H9 (cell line): Measurements from ENCODE around the gene ETNK2. TPM values are rescaled to one million over a fixed set of nuclear protein-coding genes. Genes with fewer than 3 reads are reported as not detected.
A peak's percentile ranks its signal among the peaks of the same experiment; 100 is the strongest.

Experiments used
- DNase-seq: peaks from one replicate; pipeline ENCODE4 v3.0.0-alpha.2; 2017
- H2AFZ ChIP-seq: one replicate; pipeline ENCODE4 v1.6.1; 2013; ENCODE audit warnings: mild to moderate bottlenecking, low read length, control low read depth, moderate library complexity
- H2AK5ac ChIP-seq: 2 replicates; pipeline ENCODE4 v1.6.1; 2013; ENCODE audit warnings: low read length, control low read depth, mixed read lengths; ENCODE audit not compliant: insufficient read length
- H2BK120ac ChIP-seq: one replicate; pipeline ENCODE4 v1.6.1; 2013; ENCODE audit warnings: low read depth, mild to moderate bottlenecking, low read length, control low read depth, inconsistent platforms; ENCODE audit not compliant: poor library complexity, severe bottlenecking
- H2BK12ac ChIP-seq: 2 replicates; pipeline ENCODE4 v1.6.1; 2013; ENCODE audit warnings: low read length, control low read depth, mixed read lengths, low read depth; ENCODE audit not compliant: insufficient read length
- H2BK15ac ChIP-seq: 2 replicates; pipeline ENCODE4 v1.6.1; 2013; ENCODE audit warnings: low read depth, low read length, control low read depth
- H2BK20ac ChIP-seq: one replicate; pipeline ENCODE4 v1.6.1; 2013; ENCODE audit warnings: low read depth, mild to moderate bottlenecking, low read length, control low read depth, inconsistent platforms; ENCODE audit not compliant: poor library complexity, severe bottlenecking
- H2BK5ac ChIP-seq: 2 replicates; pipeline ENCODE4 v1.6.1; 2013; ENCODE audit warnings: low read length, control low read depth, mixed read lengths; ENCODE audit not compliant: insufficient read length
- H3K14ac ChIP-seq: 2 replicates; pipeline ENCODE4 v1.6.1; 2013; ENCODE audit warnings: low read length, control low read depth; ENCODE audit not compliant: insufficient read depth
- H3K18ac ChIP-seq: 2 replicates; pipeline ENCODE4 v1.6.1; 2013; ENCODE audit warnings: low read depth, mild to moderate bottlenecking, mixed read lengths, low read length, control low read depth; ENCODE audit not compliant: insufficient read length
- H3K23ac ChIP-seq: 2 replicates; pipeline ENCODE4 v1.6.1; 2013; ENCODE audit warnings: low read length, control low read depth, mixed read lengths, low read depth; ENCODE audit not compliant: insufficient read length
- H3K23me2 ChIP-seq: 2 replicates; pipeline ENCODE4 v1.6.1; 2013; ENCODE audit warnings: low read depth, mild to moderate bottlenecking, mixed read lengths, low read length, control low read depth; ENCODE audit not compliant: insufficient read length, poor library complexity, severe bottlenecking
- H3K27ac ChIP-seq: 2 replicates; pipeline ENCODE4 v1.5.1; 2013; ENCODE audit warnings: low read length, control low read depth, mixed read lengths, low read depth; ENCODE audit not compliant: insufficient read length
- H3K27me3 ChIP-seq: 2 replicates; pipeline ENCODE4 v1.6.1; 2013; ENCODE audit warnings: low read length, control low read depth, inconsistent platforms; ENCODE audit not compliant: insufficient read depth
- H3K4ac ChIP-seq: 2 replicates; pipeline ENCODE4 v1.6.1; 2013; ENCODE audit warnings: low read depth, mild to moderate bottlenecking, control low read depth, inconsistent platforms, low read length, moderate library complexity
- H3K4me1 ChIP-seq: 2 replicates; pipeline ENCODE4 v1.6.1; 2013; ENCODE audit warnings: low read length, control low read depth, inconsistent platforms; ENCODE audit not compliant: insufficient read depth
- H3K4me2 ChIP-seq: 2 replicates; pipeline ENCODE4 v1.6.1; 2013; ENCODE audit warnings: low read length, control low read depth, mixed read lengths; ENCODE audit not compliant: insufficient read length, insufficient read depth
- H3K56ac ChIP-seq: 2 replicates; pipeline ENCODE4 v1.6.1; 2013; ENCODE audit warnings: low read depth, mild to moderate bottlenecking, mixed read lengths, low read length, control low read depth; ENCODE audit not compliant: insufficient read length
- H3K79me1 ChIP-seq: 2 replicates; pipeline ENCODE4 v1.6.1; 2013; ENCODE audit warnings: low read depth, mild to moderate bottlenecking, moderate library complexity, low read length, control low read depth, inconsistent platforms; ENCODE audit not compliant: insufficient read depth, poor library complexity, severe bottlenecking
- H3K79me2 ChIP-seq: 2 replicates; pipeline ENCODE4 v1.6.1; 2013; ENCODE audit warnings: low read length, control low read depth, inconsistent platforms; ENCODE audit not compliant: insufficient read depth
- H3K9ac ChIP-seq: 2 replicates; pipeline ENCODE4 v1.6.1; 2013; ENCODE audit warnings: low read length, control low read depth, mixed read lengths; ENCODE audit not compliant: insufficient read length; ENCODE audit errors: extremely low read depth
- H3K9me3 ChIP-seq: one replicate; pipeline ENCODE4 v1.6.1; 2013; ENCODE audit warnings: low read depth, low read length, inconsistent platforms; ENCODE audit not compliant: control insufficient read depth
- H3T11ph ChIP-seq: one replicate; pipeline ENCODE4 v1.6.1; 2013; ENCODE audit warnings: mild to moderate bottlenecking, low read length, control low read depth, inconsistent platforms
- H4K20me1 ChIP-seq: one replicate; pipeline ENCODE4 v1.6.1; 2013; ENCODE audit not compliant: control insufficient read depth, insufficient read length, insufficient read depth
- H4K5ac ChIP-seq: 2 replicates; pipeline ENCODE4 v1.6.1; 2013; ENCODE audit warnings: low read depth, mild to moderate bottlenecking, mixed read lengths, low read length, control low read depth; ENCODE audit not compliant: insufficient read length
- H4K8ac ChIP-seq: replicated peaks from 2 replicates; pipeline ENCODE4 v1.6.1; 2013; ENCODE audit warnings: low read length, control low read depth, mixed read lengths, low read depth; ENCODE audit not compliant: insufficient read length
- H4K91ac ChIP-seq: 2 replicates; pipeline ENCODE4 v1.6.1; 2013; ENCODE audit warnings: low read depth, mild to moderate bottlenecking, moderate library complexity, mixed read lengths, low read length, control low read depth; ENCODE audit not compliant: insufficient read length
- H3K27ac Mint-ChIP-seq, 3 experiments: 2 replicates in 2 of 3; 3 replicates in 1 of 3; pipeline ENCODE4 v1.8.0; 2020 to 2021; ENCODE audit warnings: mixed read lengths in 3 of 3, mild to moderate bottlenecking in 1 of 3, moderate library complexity in 1 of 3
- H3K27me3 Mint-ChIP-seq: 2 replicates; pipeline ENCODE4 v1.8.0; 2021; ENCODE audit warnings: low read depth, mild to moderate bottlenecking, moderate library complexity, mixed read lengths
- H3K36me3 Mint-ChIP-seq, 3 experiments: 2 replicates in 2 of 3; 3 replicates in 1 of 3; pipeline ENCODE4 v1.8.0; 2020 to 2021; ENCODE audit warnings: low read depth in 3 of 3, mixed read lengths in 3 of 3; ENCODE audit not compliant: insufficient read depth in 1 of 3
- H3K4me1 Mint-ChIP-seq, 2 experiments: 2 replicates each; pipeline ENCODE4 v1.8.0; 2020; ENCODE audit warnings: mixed read lengths in 2 of 2
- H3K4me3 Mint-ChIP-seq, 2 experiments: 2 replicates in 1 of 2; 3 replicates in 1 of 2; pipeline ENCODE4 v1.8.0; 2020 to 2021; ENCODE audit warnings: mild to moderate bottlenecking in 2 of 2, mixed read lengths in 2 of 2, moderate library complexity in 1 of 2
- H3K9me3 Mint-ChIP-seq, 2 experiments: 2 replicates in 1 of 2; 3 replicates in 1 of 2; pipeline ENCODE4 v1.8.0; 2020; ENCODE audit warnings: mild to moderate bottlenecking in 2 of 2, mixed read lengths in 2 of 2, moderate library complexity in 1 of 2
- WGBS: extraction: QIAGEN DNeasy Blood & Tissue Kit; methylation state at CpG from one replicate; pipeline ENCODE4 v1.1.7; 2013; ENCODE audit warnings: missing lambda C conversion rate, low lambda C conversion rate, mixed read lengths; ENCODE audit not compliant: insufficient read length; ENCODE audit errors: extremely low coverage; 5-methylcytosine and 5-hydroxymethylcytosine counted together
- total RNA-seq: library from RNA; stranded (reverse); gene quantifications from 2 replicates; pipeline ENCODE4 v1.2.1, GENCODE V29; 2021
- TF ChIP-seq, protein P1 (sequence below): fragments of 200-600 bp; sonication (generic); conservative IDR thresholded peaks from 3 replicates; pipeline ENCODE4 v1.8.0; 2021; ENCODE audit warnings: antibody characterized with exemption, mild to moderate bottlenecking

ETNK2 gene
- total RNA-seq, 1 experiment from 2014 or later, result 17.6 TPM

GRCh38 chr1:204104331-204105130, 47.3 kb downstream of the ETNK2 start:
- no peak overlapping the region for H3K4me2 ChIP-seq
- H3K4ac ChIP-seq, result no peak overlapping the region
- H3K23ac ChIP-seq, result no peak overlapping the region
- no peaks in the 10 kb centered on the region for H4K20me1 ChIP-seq
- H3K27ac ChIP-seq, result no peak overlapping the region
- DNase-seq, result no peak
- H2BK120ac ChIP-seq, result no peak overlapping the region
- H2BK12ac ChIP-seq, result no peak overlapping the region
- H3K27me3 Mint-ChIP-seq, result no peaks in the 10 kb centered on the region; the same call in 1 of the 2 replicates
- H3K27me3 ChIP-seq, result no peaks in the 10 kb centered on the region
- H2AFZ ChIP-seq, result no peak overlapping the region
- H3K79me2 ChIP-seq, result peaks cover 54% of the 10 kb centered on the region; the same call in 1 of the 2 replicates
- no peaks in the 10 kb centered on the region for H3K9me3 ChIP-seq
- H3K18ac ChIP-seq, result no peak overlapping the region
- H3T11ph ChIP-seq, result no peak overlapping the region
- no peaks in the 10 kb centered on the region for H3K23me2 ChIP-seq
- H4K8ac ChIP-seq, result no peak overlapping the region
- peaks cover 78 to 86% of the 10 kb centered on the region in 2 experiments for H3K4me1 Mint-ChIP-seq
- H3K27ac Mint-ChIP-seq, result peak overlapping the region in 2 of 3 experiments; percentile 44 to 62; a peak in 3 of 7 replicates
- no peak overlapping the region for H2BK15ac ChIP-seq
- no peaks in the 10 kb centered on the region for H3K9me3 Mint-ChIP-seq
- H3K36me3 Mint-ChIP-seq, result peaks cover 0 to 3% (median 0%) of the 10 kb centered on the region in 3 experiments; a peak in 1 of 7 replicates
- peaks cover 14% of the 10 kb centered on the region for H3K79me1 ChIP-seq
- no peak overlapping the region for H3K56ac ChIP-seq
- H2AK5ac ChIP-seq, result no peak overlapping the region
- TF ChIP-seq, protein P1, sequence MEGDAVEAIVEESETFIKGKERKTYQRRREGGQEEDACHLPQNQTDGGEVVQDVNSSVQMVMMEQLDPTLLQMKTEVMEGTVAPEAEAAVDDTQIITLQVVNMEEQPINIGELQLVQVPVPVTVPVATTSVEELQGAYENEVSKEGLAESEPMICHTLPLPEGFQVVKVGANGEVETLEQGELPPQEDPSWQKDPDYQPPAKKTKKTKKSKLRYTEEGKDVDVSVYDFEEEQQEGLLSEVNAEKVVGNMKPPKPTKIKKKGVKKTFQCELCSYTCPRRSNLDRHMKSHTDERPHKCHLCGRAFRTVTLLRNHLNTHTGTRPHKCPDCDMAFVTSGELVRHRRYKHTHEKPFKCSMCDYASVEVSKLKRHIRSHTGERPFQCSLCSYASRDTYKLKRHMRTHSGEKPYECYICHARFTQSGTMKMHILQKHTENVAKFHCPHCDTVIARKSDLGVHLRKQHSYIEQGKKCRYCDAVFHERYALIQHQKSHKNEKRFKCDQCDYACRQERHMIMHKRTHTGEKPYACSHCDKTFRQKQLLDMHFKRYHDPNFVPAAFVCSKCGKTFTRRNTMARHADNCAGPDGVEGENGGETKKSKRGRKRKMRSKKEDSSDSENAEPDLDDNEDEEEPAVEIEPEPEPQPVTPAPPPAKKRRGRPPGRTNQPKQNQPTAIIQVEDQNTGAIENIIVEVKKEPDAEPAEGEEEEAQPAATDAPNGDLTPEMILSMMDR, result no peak
- H3K14ac ChIP-seq, result peak overlapping the region; percentile 34; the same call in 1 of the 2 replicates
- peak overlapping the region in 1 of 2 experiments; percentile 21; a peak in 1 of 5 replicates for H3K4me3 Mint-ChIP-seq
- H4K5ac ChIP-seq, result no peak overlapping the region
- no peak overlapping the region for H2BK20ac ChIP-seq
- no peak overlapping the region for H4K91ac ChIP-seq
- no peak overlapping the region for H3K9ac ChIP-seq
- no peak overlapping the region for H2BK5ac ChIP-seq
- H3K4me1 ChIP-seq, result peaks cover 33% of the 10 kb centered on the region
- no CpG with 5 or more reads among the region's 14 CpGs for WGBS
